ENCODE results near the gene PSKH1. TPM values are rescaled to one million over a fixed set of nuclear protein-coding genes. Genes with fewer than 3 reads are reported as not detected.

The PSKH1 gene
- total RNA-seq, 1 donor from 2014 or later, result 21.6 TPM

DNA sequence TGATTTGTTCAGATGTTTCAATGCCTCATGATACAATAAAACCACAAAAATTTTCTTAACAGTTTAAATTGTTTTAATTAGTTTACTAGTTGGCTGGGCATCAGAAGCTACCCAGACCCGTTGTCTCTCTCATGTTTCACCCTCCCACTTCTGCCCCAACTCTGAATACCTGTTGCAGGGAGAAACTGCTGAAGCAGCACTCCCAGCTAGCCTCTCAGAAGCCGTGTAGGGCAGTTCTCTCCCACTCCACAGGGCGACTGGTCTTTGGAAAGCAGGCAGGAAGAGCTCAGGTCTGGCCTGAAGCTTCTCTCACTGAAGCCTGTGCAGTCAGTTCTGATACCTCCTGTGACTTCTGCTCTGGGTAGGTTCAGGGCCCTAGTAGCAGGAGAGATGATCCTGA is 21.8 kb upstream of the PSKH1 start:
- Histone ChIP-seq H3K27me3 (ENCODE audit: control insufficient read depth, insufficient read depth, low read length) (no peaks in the 10 kb centered on the region), H3K36me3 (ENCODE audit: control insufficient read depth, insufficient read depth, low read length) (peaks cover 2% of the 10 kb centered on the region), H3K4me3 (ENCODE audit: low read depth, low read length) (no peak overlapping the region)
- DNase-seq (ENCODE audit: low read depth), result no peak
- TF ChIP-seq, protein P1, sequence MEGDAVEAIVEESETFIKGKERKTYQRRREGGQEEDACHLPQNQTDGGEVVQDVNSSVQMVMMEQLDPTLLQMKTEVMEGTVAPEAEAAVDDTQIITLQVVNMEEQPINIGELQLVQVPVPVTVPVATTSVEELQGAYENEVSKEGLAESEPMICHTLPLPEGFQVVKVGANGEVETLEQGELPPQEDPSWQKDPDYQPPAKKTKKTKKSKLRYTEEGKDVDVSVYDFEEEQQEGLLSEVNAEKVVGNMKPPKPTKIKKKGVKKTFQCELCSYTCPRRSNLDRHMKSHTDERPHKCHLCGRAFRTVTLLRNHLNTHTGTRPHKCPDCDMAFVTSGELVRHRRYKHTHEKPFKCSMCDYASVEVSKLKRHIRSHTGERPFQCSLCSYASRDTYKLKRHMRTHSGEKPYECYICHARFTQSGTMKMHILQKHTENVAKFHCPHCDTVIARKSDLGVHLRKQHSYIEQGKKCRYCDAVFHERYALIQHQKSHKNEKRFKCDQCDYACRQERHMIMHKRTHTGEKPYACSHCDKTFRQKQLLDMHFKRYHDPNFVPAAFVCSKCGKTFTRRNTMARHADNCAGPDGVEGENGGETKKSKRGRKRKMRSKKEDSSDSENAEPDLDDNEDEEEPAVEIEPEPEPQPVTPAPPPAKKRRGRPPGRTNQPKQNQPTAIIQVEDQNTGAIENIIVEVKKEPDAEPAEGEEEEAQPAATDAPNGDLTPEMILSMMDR (IDR thresholded peaks at IDR 0.05; ENCODE audit: insufficient read depth, low read length, poor library complexity, severe bottlenecking), result no peak

DNA sequence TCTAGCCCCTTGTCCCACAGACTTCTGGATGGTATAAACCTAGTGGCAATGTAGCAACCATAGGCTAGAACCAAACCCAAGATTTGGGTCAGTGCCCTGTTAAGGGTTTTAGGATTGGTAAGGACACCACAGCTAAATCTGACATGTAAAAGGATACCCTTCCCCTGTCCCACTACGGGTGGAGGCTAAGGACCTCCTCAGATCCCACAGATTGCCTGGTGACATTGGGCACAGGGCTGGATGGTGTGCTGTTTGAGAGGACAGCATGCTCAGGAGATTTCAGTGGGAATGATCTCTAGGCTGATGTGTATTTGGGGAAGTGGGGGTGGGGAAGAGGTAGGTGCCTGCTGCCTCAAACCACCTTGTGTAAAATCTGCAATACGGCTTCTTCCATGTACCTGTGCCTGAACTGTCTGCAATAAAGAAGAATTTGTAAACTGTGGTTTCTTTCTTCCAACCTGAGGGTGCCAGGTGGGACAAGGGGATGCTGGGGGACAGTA is 20.9 kb upstream of the PSKH1 start:
- Histone ChIP-seq H3K27me3 (ENCODE audit: control insufficient read depth, insufficient read depth, low read length) (no peaks in the 10 kb centered on the region), H3K36me3 (ENCODE audit: control insufficient read depth, insufficient read depth, low read length) (peaks cover 2% of the 10 kb centered on the region), H3K4me3 (ENCODE audit: low read depth, low read length) (no peak overlapping the region)
- TF ChIP-seq, protein P1 (IDR thresholded peaks at IDR 0.05; ENCODE audit: insufficient read depth, low read length, poor library complexity, severe bottlenecking), result no peak
- DNase-seq (ENCODE audit: low read depth), result no peak

DNA sequence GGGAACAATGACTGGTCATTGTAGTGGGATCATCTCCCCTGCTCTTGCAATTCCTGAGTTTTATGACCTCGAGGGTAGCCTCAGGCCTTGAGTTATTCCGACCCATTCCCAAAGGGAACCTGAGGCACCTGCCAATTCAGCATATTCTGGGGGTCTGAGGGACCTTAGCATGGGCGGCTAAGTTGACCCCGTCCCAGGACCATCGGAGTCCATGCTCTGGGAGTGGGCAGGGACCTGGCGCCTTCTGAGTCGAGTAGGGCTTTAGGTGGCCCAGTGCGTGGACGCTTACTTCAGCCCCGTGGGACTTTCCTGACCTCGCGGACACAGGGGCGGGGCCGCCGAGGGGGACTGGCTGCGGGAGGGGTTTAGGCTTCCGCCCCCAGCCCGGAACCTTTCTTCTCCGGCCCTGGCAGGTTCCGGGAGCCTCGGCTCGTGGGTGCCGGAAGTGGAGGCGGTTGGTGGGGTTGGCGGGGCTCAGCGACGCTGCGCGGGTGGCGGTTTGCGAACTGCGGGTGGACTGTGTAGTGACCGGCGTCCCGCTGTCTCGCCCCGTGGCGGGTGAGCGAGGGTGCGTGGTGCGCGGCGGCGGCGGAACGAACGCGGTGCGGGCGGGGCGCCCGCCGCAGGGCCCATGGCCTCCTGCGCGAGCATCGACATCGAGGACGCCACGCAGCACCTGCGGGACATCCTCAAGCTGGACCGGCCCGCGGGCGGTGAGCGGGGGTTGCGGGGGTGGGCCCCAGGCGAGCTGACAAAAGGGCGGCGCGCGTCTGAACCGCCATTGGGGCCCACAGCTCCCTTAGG is 20.2 kb upstream of the PSKH1 start, which contains the start of gene EDC4:
TSS of gene EDC4 (plus strand) at position 422 of the 804 bp plus-strand sequence. CDS start at position 632, 210 bp downstream.
- no peak for DNase-seq (ENCODE audit: low read depth)
- Histone ChIP-seq H3K36me3 (ENCODE audit: control insufficient read depth, insufficient read depth, low read length) (peaks cover 4% of the 10 kb centered on the region), H3K4me3 (ENCODE audit: low read depth, low read length) (peak within 1 kb of the TSS; percentile 80), H3K27me3 (ENCODE audit: control insufficient read depth, insufficient read depth, low read length) (no peaks in the 10 kb centered on the region)
- TF ChIP-seq, protein P1 (IDR thresholded peaks at IDR 0.05; ENCODE audit: insufficient read depth, low read length, poor library complexity, severe bottlenecking), result no peak

DNA sequence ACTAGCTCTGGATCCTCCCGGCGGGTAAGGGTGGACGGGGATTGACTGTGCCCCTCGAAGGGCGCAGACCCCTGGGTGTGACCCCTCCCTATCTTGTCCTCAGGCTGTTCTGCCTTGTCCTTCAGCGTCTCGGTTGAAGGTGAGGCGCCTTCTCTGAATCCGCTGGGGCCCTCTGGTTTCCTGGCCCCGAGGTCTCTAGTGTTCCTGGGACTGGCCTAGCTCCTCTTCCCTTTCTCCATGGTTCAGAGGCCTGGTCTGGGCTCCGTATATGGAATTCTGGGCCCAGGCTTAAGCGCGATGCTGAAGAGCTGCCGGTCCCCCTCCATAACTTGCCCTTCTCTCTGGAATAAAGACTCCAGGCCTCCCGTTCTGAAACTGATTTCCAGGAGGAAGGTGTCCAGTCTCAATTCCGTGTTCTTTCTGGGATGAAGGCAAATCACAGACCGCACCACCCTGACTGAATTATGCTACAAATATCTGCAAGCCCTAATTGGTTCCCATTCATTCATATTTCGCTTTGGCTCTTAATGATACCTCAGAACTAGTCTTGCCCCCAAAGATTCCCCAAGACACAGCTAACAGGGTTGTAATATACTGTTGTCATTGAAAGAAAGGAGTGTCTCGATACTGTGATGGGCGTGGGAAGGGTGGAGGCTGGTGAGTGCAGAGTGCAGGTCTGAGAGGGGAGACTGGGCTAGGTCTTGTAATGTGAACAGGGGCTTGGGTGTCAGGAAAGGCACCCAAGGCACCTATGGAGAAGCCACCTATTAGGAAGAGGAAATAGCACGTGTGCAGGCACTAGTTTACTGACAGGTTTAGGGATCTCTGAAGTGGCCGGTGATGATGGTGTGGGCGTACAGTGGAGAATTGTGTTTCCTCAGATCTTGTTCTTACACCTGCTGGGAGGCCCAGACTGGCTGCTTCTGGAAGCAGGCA is 19.4 kb upstream of the PSKH1 start:
- Histone ChIP-seq H3K27me3 (ENCODE audit: control insufficient read depth, insufficient read depth, low read length) (no peaks in the 10 kb centered on the region), H3K4me3 (ENCODE audit: low read depth, low read length) (peak overlapping the region; percentile 80), H3K36me3 (ENCODE audit: control insufficient read depth, insufficient read depth, low read length) (peaks cover 4% of the 10 kb centered on the region)
- TF ChIP-seq, protein P1 (IDR thresholded peaks at IDR 0.05; ENCODE audit: insufficient read depth, low read length, poor library complexity, severe bottlenecking), result no peak
- DNase-seq (ENCODE audit: low read depth), result no peak

DNA sequence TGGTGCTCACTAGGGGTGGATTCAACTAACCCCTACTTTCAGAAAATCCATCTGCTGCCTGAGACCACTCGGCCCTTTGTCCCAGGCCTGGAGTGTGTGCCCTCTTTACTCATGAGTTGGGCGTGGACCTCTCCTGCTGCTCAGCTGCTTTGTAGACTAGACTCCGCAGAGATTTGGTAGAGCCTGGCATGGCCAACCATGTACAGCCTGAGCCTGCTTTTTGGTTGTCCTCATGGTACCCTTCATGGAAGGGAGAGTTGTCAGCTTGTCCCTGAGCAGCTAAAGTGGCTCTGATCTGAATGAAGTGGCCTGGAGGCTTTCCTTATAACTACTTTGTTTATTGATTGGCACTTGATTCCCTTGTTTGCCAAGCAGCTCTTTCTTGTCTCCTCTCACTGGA is 18.7 kb upstream of the PSKH1 start:
- TF ChIP-seq, protein P1 (IDR thresholded peaks at IDR 0.05; ENCODE audit: insufficient read depth, low read length, poor library complexity, severe bottlenecking), result no peak
- no peak for DNase-seq (ENCODE audit: low read depth)
- peaks cover 4% of the 10 kb centered on the region for H3K36me3 ChIP-seq (ENCODE audit: control insufficient read depth, insufficient read depth, low read length)
- no peaks in the 10 kb centered on the region for H3K27me3 ChIP-seq (ENCODE audit: control insufficient read depth, insufficient read depth, low read length)
- no peak overlapping the region for H3K4me3 ChIP-seq (ENCODE audit: low read depth, low read length)
